ENCODE results near the gene DUOX1. TPM values are rescaled to one million over a fixed set of nuclear protein-coding genes. Genes with fewer than 3 reads are reported as not detected.

DUOX1 gene
- total RNA-seq, 1 experiment from 2014 or later = 15.1 TPM

DNA sequence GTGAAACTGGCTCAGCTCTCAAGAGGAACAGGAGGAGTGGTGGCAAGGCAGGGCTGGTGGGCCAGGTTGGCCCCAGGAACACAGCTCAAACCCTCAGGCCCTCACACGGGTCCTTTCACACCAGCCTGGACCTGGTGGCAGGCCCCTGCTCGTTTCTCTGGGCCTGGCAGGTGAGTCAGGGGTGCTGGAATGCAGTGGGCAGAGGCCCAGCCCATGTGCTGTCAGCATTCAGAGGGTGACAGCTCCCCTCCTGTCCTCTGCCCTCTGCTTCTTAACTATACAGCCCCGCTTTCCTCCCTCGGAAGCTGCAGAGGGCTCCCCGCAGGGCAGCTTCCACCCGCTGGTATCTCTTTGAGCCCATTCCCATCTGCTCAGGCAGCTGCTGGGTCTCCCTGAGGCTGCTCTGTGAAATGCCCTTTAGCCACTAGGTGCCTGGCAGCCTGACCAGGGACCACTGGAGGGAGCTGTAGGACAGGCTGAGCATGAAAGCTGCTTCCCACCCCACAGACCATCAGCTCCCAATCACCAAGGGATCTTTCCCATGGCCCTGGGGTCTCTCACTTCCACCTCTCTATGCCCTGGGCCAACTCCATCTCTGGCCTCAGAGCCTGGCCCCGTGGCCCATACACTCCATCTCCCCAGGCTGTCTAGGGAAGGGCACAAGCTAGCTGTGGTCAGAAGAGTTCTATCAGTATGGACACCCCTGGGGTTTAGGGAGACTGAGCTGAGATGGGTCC, 33.1 kb downstream of the DUOX1 start:
- no TSS peak for BruUV-seq (replicated peaks)
- CTCF ChIA-PET = interaction anchor here (0.6 to 10.8 kb wide), 49 partner anchors 9 to 1384 kb away, joined by 3 to 94 read pairs (median 4); a partner anchor contains a TSS

DNA sequence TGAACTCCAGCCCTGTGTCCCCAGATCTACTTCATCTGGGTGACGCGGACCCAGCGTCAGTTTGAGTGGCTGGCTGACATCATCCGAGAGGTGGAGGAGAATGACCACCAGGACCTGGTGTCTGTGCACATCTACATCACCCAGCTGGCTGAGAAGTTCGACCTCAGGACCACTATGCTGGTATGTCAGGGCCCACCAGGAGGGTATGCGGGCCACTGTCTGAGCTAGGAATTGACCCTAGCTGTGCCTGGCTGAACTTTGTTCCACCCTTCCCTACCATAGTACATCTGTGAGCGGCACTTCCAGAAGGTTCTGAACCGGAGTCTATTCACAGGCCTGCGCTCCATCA, 33.7 kb downstream of the DUOX1 start:
- intact Hi-C loops (cut with micrococcal nuclease) = loop anchor here (1.0 kb wide), 2 partner anchors 37 to 236 kb away; no protein-coding TSS in a partner anchor
- peaks cover 30% of the 10 kb centered on the region for H3K4me1 Mint-ChIP-seq (ENCODE audit: insufficient read depth, unreplicated experiment)
- POLR2A ChIA-PET = interaction anchor here (0.7 to 6.7 kb wide), 13 partner anchors 13 to 424 kb away, joined by 3 to 113 read pairs (median 5); partner anchors contain the start of gene BLOC1S6
- no peak overlapping the region for H3K4me3 Mint-ChIP-seq (ENCODE audit: unreplicated experiment)
- BruUV-seq (replicated peaks) = no TSS peak
- DNase-seq (ENCODE audit: unreplicated experiment) = no peak
- peak overlapping the region; percentile 96 for H3K27ac Mint-ChIP-seq (ENCODE audit: low read depth, unreplicated experiment)
- no peak for TF ChIP-seq CTCF (IDR thresholded peaks at IDR 0.05; ENCODE audit: unreplicated experiment)
- peaks cover 14% of the 10 kb centered on the region for H3K36me3 Mint-ChIP-seq (ENCODE audit: insufficient read depth, unreplicated experiment)
- CTCF ChIA-PET = interaction anchor here (0.5 to 10.8 kb wide), 42 partner anchors 10 to 1142 kb away, joined by 3 to 94 read pairs (median 4); a partner anchor contains a TSS
- H3K27me3 Mint-ChIP-seq (ENCODE audit: insufficient read depth, unreplicated experiment) = no peaks in the 10 kb centered on the region
- H3K9me3 Mint-ChIP-seq (ENCODE audit: unreplicated experiment) = no peaks in the 10 kb centered on the region

More for the DNA sequence above, 33.1 kb downstream of the DUOX1 start:
- intact Hi-C loops (cut with micrococcal nuclease) = loop anchor here (1.0 kb wide), 2 partner anchors 37 to 236 kb away; no protein-coding TSS in a partner anchor
- H3K27ac Mint-ChIP-seq (ENCODE audit: low read depth, unreplicated experiment) = peak overlapping the region; percentile 96
- no peaks in the 10 kb centered on the region for H3K9me3 Mint-ChIP-seq (ENCODE audit: unreplicated experiment)
- peaks cover 35% of the 10 kb centered on the region for H3K4me1 Mint-ChIP-seq (ENCODE audit: insufficient read depth, unreplicated experiment)
- peaks cover 14% of the 10 kb centered on the region for H3K36me3 Mint-ChIP-seq (ENCODE audit: insufficient read depth, unreplicated experiment)
- peak; percentile 89 for TF ChIP-seq CTCF (IDR thresholded peaks at IDR 0.05; ENCODE audit: unreplicated experiment)
- POLR2A ChIA-PET = interaction anchor here (0.5 to 6.7 kb wide), 15 partner anchors 14 to 434 kb away, joined by 3 to 113 read pairs (median 4); partner anchors contain the start of gene BLOC1S6
- H3K4me3 Mint-ChIP-seq (ENCODE audit: unreplicated experiment) = peak overlapping the region; percentile 43
- peak; percentile 86 for DNase-seq (ENCODE audit: unreplicated experiment)
- no peaks in the 10 kb centered on the region for H3K27me3 Mint-ChIP-seq (ENCODE audit: insufficient read depth, unreplicated experiment)

DNA sequence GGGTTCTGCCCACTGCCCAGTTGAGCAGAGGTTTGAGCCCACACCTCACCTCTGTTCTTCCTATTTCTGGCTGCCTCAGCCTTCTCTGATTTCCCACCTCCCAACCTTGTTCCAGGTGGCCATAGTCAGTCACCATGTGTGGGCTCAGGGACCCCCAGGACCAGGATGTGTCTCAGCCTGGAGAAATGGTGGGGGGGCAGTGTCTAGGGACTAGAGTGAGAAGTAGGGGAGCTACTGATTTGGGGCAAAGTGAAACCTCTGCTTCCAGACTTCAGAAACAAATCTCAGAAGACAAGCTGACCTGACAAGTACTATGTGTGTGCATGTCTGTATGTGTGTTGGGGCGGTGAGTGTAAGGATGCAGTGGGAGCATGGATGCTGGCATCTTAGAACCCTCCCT, 35.1 kb downstream of the DUOX1 start:
- Mint-ChIP-seq H3K9me3 (ENCODE audit: unreplicated experiment) (no peaks in the 10 kb centered on the region), H3K27ac (ENCODE audit: low read depth, unreplicated experiment) (peak overlapping the region; percentile 46), H3K36me3 (ENCODE audit: insufficient read depth, unreplicated experiment) (peaks cover 12% of the 10 kb centered on the region), H3K4me3 (ENCODE audit: unreplicated experiment) (peak overlapping the region; percentile 71), H3K4me1 (ENCODE audit: insufficient read depth, unreplicated experiment) (peaks cover 23% of the 10 kb centered on the region), H3K27me3 (ENCODE audit: insufficient read depth, unreplicated experiment) (no peaks in the 10 kb centered on the region)
- POLR2A ChIA-PET = interaction anchor here (2.8 to 6.7 kb wide), 2 partner anchors 35 to 237 kb away, joined by 15 to 113 read pairs; a partner anchor contains a TSS
- BruUV-seq (replicated peaks) = TSS peak; percentile 23
- intact Hi-C loops (cut with micrococcal nuclease) = no loop called here
- CTCF ChIA-PET = interaction anchor here (0.7 to 10.8 kb wide), 14 partner anchors 14 to 292 kb away, joined by 3 to 94 read pairs (median 6); no protein-coding TSS in a partner anchor
- TF ChIP-seq CTCF (IDR thresholded peaks at IDR 0.05; ENCODE audit: unreplicated experiment) = no peak
- DNase-seq (ENCODE audit: unreplicated experiment) = no peak

DNA sequence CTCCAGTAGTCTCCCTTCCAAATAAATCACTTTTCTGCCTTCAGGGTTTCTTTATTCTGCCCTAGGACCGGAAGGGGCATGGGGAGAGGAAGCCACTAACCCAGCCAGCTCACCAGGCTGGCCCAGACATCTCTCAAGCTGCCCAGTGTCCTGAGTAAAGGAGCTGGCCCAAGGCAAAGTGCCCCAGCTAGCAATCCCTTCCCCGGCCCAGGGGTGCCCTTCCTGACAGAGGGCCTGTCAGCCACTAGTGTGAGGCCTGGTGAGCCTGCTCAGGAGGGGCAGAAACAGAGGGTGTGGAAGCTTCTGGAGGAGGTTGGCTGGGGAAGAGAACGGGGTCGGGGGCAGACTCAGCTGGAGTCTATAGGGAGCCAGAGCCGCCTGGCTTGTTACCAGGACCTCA, 35.7 kb downstream of the DUOX1 start:
- peak overlapping the region; percentile 63 for H3K27ac Mint-ChIP-seq (ENCODE audit: low read depth, unreplicated experiment)
- H3K4me3 Mint-ChIP-seq (ENCODE audit: unreplicated experiment) = peak overlapping the region; percentile 71
- no peaks in the 10 kb centered on the region for H3K9me3 Mint-ChIP-seq (ENCODE audit: unreplicated experiment)
- POLR2A ChIA-PET = interaction anchor here (6.7 kb wide), 1 partner anchor 34 kb away, joined by 113 read pairs; no protein-coding TSS in a partner anchor
- no peaks in the 10 kb centered on the region for H3K27me3 Mint-ChIP-seq (ENCODE audit: insufficient read depth, unreplicated experiment)
- no peak for TF ChIP-seq CTCF (IDR thresholded peaks at IDR 0.05; ENCODE audit: unreplicated experiment)
- H3K4me1 Mint-ChIP-seq (ENCODE audit: insufficient read depth, unreplicated experiment) = peaks cover 23% of the 10 kb centered on the region
- CTCF ChIA-PET = interaction anchor here (0.5 to 10.8 kb wide), 9 partner anchors 13 to 470 kb away, joined by 3 to 94 read pairs (median 5); no protein-coding TSS in a partner anchor
- BruUV-seq (replicated peaks) = no TSS peak
- intact Hi-C loops (cut with micrococcal nuclease) = no loop called here
- DNase-seq (ENCODE audit: unreplicated experiment) = no peak
- peaks cover 8% of the 10 kb centered on the region for H3K36me3 Mint-ChIP-seq (ENCODE audit: insufficient read depth, unreplicated experiment)
